HEK293 (cell line): ENCODE measurements around the gene GPER1.
A peak's percentile ranks its signal among the peaks of the same experiment; 100 is the strongest.

Experiments
- CTCF ChIA-PET: fragments of 350-600 bp; formaldehyde crosslinking; extraction: SDS; loops from one replicate; lab custom pipeline; 2021; ENCODE audit warnings: antibody characterized with exemption; lab: Yijun Ruan, JAX
- POLR2A ChIA-PET: fragments of 300-600 bp; formaldehyde crosslinking; extraction: SDS; loops from one replicate; lab custom pipeline; 2020; ENCODE audit warnings: antibody characterized with exemption, inconsistent platforms; lab: Yijun Ruan, JAX
- H3K27ac ChIP-seq: fragments of 200-500 bp; sonication (Bioruptor generic); 2 replicates; pipeline ENCODE4 v1.5.1; 2014; ENCODE audit warnings: low read depth, low read length, control low read depth, inconsistent platforms; ENCODE audit errors: extremely low read depth
- H3K36me3 ChIP-seq, 2 experiments: fragments of 200-500 bp in 1 of 2; sonication (Bioruptor generic) in 1 of 2; 1 replicate in 1 of 2; 2 replicates in 1 of 2; pipeline ENCODE4 v1.5.1; 2014 to 2017; ENCODE audit warnings: inconsistent platforms in 2 of 2, low read length in 2 of 2; ENCODE audit not compliant: control insufficient read depth in 2 of 2, insufficient read depth in 1 of 2
- H3K4me1 ChIP-seq: fragments of 200-500 bp; sonication (Bioruptor generic); 2 replicates; pipeline ENCODE4 v1.5.1; 2014; ENCODE audit warnings: mild to moderate bottlenecking, low read length, inconsistent platforms; ENCODE audit not compliant: control insufficient read depth, insufficient read depth
- H3K4me3 ChIP-seq: 2 replicates; pipeline ENCODE4 v1.5.1; 2011; ENCODE audit warnings: low read depth, mild to moderate bottlenecking, control low read depth, low read length, moderate library complexity
- H3K9me3 ChIP-seq: fragments of 200-500 bp; sonication (Bioruptor generic); 2 replicates; pipeline ENCODE4 v1.5.1; 2014; ENCODE audit warnings: low read depth, low read length, inconsistent platforms; ENCODE audit not compliant: control insufficient read depth, insufficient read depth
- ELK4 ChIP-seq: IDR thresholded peaks from 2 replicates; pipeline ENCODE4 v1.6.1; 2011; ENCODE audit warnings: mild to moderate bottlenecking, low read depth, low read length, borderline replicate concordance
- GLI2 ChIP-seq: fragments of 450-650 bp; formaldehyde crosslinking; IDR thresholded peaks from 2 replicates; pipeline ENCODE4; 2017; ENCODE audit warnings: missing biosample characterization, missing genetic modification characterization, low read depth, borderline replicate concordance
- GLIS2 ChIP-seq: fragments of 450-650 bp; formaldehyde crosslinking; IDR thresholded peaks from 2 replicates; pipeline ENCODE4 v1.5.1; 2016; ENCODE audit warnings: missing biosample characterization, missing genetic modification characterization
- ZFHX2 ChIP-seq: fragments of 450-650 bp; formaldehyde crosslinking; conservative IDR thresholded peaks from 2 replicates; pipeline ENCODE4 v1.5.1; 2016; ENCODE audit warnings: missing biosample characterization, missing genetic modification characterization
- ZNF132 ChIP-seq: fragments of 450-650 bp; formaldehyde crosslinking; IDR thresholded peaks from 2 replicates; pipeline ENCODE4 v1.5.1; 2017; ENCODE audit warnings: missing biosample characterization, missing genetic modification characterization, borderline replicate concordance
- ZNF138 ChIP-seq: fragments of 450-650 bp; formaldehyde crosslinking; IDR thresholded peaks from 2 replicates; pipeline ENCODE4 v1.5.1; 2016; ENCODE audit warnings: missing biosample characterization, missing genetic modification characterization, borderline replicate concordance
- ZNF157 ChIP-seq: fragments of 450-650 bp; formaldehyde crosslinking; IDR thresholded peaks from 2 replicates; pipeline ENCODE4 v1.5.1; 2016; ENCODE audit warnings: missing biosample characterization, missing genetic modification characterization
- ZNF18 ChIP-seq: fragments of 450-650 bp; formaldehyde crosslinking; IDR thresholded peaks from 2 replicates; pipeline ENCODE4 v1.5.1; 2016; ENCODE audit warnings: missing biosample characterization, missing genetic modification characterization
- ZNF202 ChIP-seq: fragments of 450-650 bp; formaldehyde crosslinking; IDR thresholded peaks from 2 replicates; pipeline ENCODE4 v1.5.1; 2016; ENCODE audit warnings: missing biosample characterization, missing genetic modification characterization, borderline replicate concordance
- ZNF274 ChIP-seq, 2 experiments: fragments of 200-500 bp in 1 of 2; fragments of 450-650 bp in 1 of 2; sonication (Bioruptor generic) in 1 of 2; formaldehyde crosslinking in 1 of 2; IDR thresholded peaks; 2 replicates each; pipeline versions ENCODE4 v1.5.1 to v1.6.1; 2014 to 2016; ENCODE audit warnings: borderline replicate concordance in 1 of 2, inconsistent platforms in 1 of 2, low read length in 1 of 2, missing biosample characterization in 1 of 2, missing genetic modification characterization in 1 of 2
- ZNF555 ChIP-seq: fragments of 450-650 bp; formaldehyde crosslinking; conservative IDR thresholded peaks from 2 replicates; pipeline ENCODE4 v1.5.1; 2017; ENCODE audit warnings: missing biosample characterization, mild to moderate bottlenecking, missing genetic modification characterization, inconsistent platforms
- ZNF645 ChIP-seq: fragments of 450-650 bp; formaldehyde crosslinking; IDR thresholded peaks from 2 replicates; pipeline ENCODE4; 2016; ENCODE audit warnings: missing biosample characterization, missing genetic modification characterization
- ZNF791 ChIP-seq: fragments of 450-650 bp; formaldehyde crosslinking; IDR thresholded peaks from 2 replicates; pipeline ENCODE4 v1.5.1; 2016; ENCODE audit warnings: missing biosample characterization, missing genetic modification characterization

The GPER1 gene

GRCh38 chr7:1094870-1095269 is 7.0 kb downstream of the GPER1 start (continued):
- TF ChIP-seq ZNF645 (tag by site-specific recombination) = no peak
- no peak for TF ChIP-seq ZNF555 (tag by site-specific recombination)
- no peak for TF ChIP-seq ZNF18 (tag by site-specific recombination)
- no peak for TF ChIP-seq ZNF157 (tag by site-specific recombination)
- TF ChIP-seq ZNF274 (IDR thresholded peaks at IDR 0.05; ENCODE audit: low read length) = no peak
- TF ChIP-seq ZNF274 (tag by site-specific recombination; IDR thresholded peaks at IDR 0.05; ENCODE audit: borderline replicate concordance) = no peak
- no peak for TF ChIP-seq GLI2 (tag by site-specific recombination)

GRCh38 chr7:1095621-1096155 is 7.8 kb downstream of the GPER1 start:
- CTCF ChIA-PET = interaction anchor here (0.6 to 0.7 kb wide), 2 partner anchors 83 to 89 kb away, joined by 3 to 4 read pairs; no protein-coding TSS in a partner anchor
- Histone ChIP-seq H3K4me3 (no peak overlapping the region), H3K36me3 (peaks cover 0 to 10% of the 10 kb centered on the region in 2 experiments; a peak in 1 of 3 replicates), H3K4me1 (no peaks in the 10 kb centered on the region; the same call in 1 of the 2 replicates), H3K9me3 (no peaks in the 10 kb centered on the region), H3K27ac (no peak overlapping the region)
- POLR2A ChIA-PET = interaction anchor here (1.0 kb wide), 1 partner anchor 10 kb away, joined by 4 read pairs; no protein-coding TSS in a partner anchor
- no peak for TF ChIP-seq ZNF791 (tag by site-specific recombination)

- Histone ChIP-seq H3K27ac (no peak overlapping the region), H3K36me3 (peaks cover 0 to 10% of the 10 kb centered on the region in 2 experiments; a peak in 1 of 3 replicates), H3K9me3 (no peaks in the 10 kb centered on the region), H3K4me1 (no peaks in the 10 kb centered on the region; the same call in 1 of the 2 replicates), H3K4me3 (no peak overlapping the region)
- CTCF ChIA-PET = interaction anchor here (1.0 kb wide), 1 partner anchor 10 kb away, joined by 6 read pairs; no protein-coding TSS in a partner anchor
- POLR2A ChIA-PET = no interaction called here
- no peak for TF ChIP-seq ZNF138 (tag by site-specific recombination)
- no peak for TF ChIP-seq ZNF132 (tag by site-specific recombination)
- TF ChIP-seq GLIS2 (tag by site-specific recombination) = no peak
- no peak for TF ChIP-seq ELK4
- TF ChIP-seq ZFHX2 = peak; percentile 18; the same call in 1 of the 2 replicates
- TF ChIP-seq ZNF202 (tag by site-specific recombination) = no peak
Observed at GRCh38 chr7:1096156-1097119, 8.5 kb downstream of the GPER1 start.
